ENCODE measurements around the gene SMURF1.

Gene SMURF1

GRCh38 chr7:98985406-98985805, 158.5 kb downstream of the SMURF1 start:
- DNase-seq (ENCODE audit: low read depth) = no peak

- DNase-seq (ENCODE audit: low read depth) = no peak
Observed at GRCh38 chr7:98984126-98984525, 159.8 kb downstream of the SMURF1 start.

GRCh38 chr7:98982686-98983085, 161.2 kb downstream of the SMURF1 start:
- DNase-seq (ENCODE audit: low read depth) = no peak

- DNase-seq (ENCODE audit: low read depth) = no peak
Observed at GRCh38 chr7:98981701-98982100, 162.2 kb downstream of the SMURF1 start.

GRCh38 chr7:98978672-98979071, 165.2 kb downstream of the SMURF1 start:
- DNase-seq (ENCODE audit: low read depth) = no peak
